KBM-7 (cell line): ENCODE data around the gene YY1AP1.
A peak's percentile ranks its signal among the peaks of the same experiment; 100 is the strongest.
"Not testable (repeated sequence)": the region's sequence is repeated elsewhere in the genome, so short reads cannot be mapped to it uniquely, and the experiment has no call there.

Source experiments
- DNase-seq: peaks from one replicate; pipeline ENCODE4 v3.0.0-alpha.2; 2015
- in situ Hi-C: fragments of 300-500 bp; cut with MboI; formaldehyde crosslinking; loops from 2 replicates; pipeline ENCODE4 v1.14.3; 2020; ENCODE audit warnings: low sequenced_read_pairs, low pct_unique_long_range_greater_than_20kb, mixed read lengths

Gene YY1AP1

GRCh38 chr1:155651861-155652661 is 36.5 kb downstream of the YY1AP1 start:
- no peak for DNase-seq

GRCh38 chr1:155650231-155650757 is 38.3 kb downstream of the YY1AP1 start:
- in situ Hi-C loops, result no loop called here
- DNase-seq, result no peak

More at GRCh38 chr1:155651861-155652661, 36.5 kb downstream of the YY1AP1 start:
- in situ Hi-C loops, result no loop called here

GRCh38 chr1:155649676-155650075 is 38.9 kb downstream of the YY1AP1 start:
- DNase-seq, result peak; percentile 57
- in situ Hi-C loops, result no loop called here

- peak; percentile 66 for DNase-seq
- in situ Hi-C loops, result no loop called here
Observed at GRCh38 chr1:155648207-155649147, 40.1 kb downstream of the YY1AP1 start.

- in situ Hi-C loops, result no loop called here
- peak; percentile 27 for DNase-seq
Observed at GRCh38 chr1:155646307-155646706, 42.3 kb downstream of the YY1AP1 start.

DNA sequence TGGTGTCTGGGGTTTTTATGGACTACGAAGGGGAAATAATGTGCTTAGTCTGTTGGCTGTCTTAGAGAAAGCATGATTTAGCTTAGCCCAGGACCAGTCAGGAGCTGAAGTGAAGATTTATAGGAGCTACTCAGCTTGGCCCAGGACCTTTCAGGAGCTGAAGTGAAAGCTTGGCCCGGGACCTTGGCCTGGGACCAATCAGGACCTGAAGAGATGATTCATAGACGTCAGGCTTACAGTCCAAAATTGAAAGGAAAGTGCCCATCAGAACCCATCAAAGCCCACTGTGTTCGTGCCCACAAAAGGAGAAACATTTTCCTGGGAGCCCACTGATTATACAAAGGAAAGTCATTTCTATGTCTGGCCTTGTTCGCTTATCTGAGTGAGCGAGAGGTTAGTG is 42.9 kb downstream of the YY1AP1 start:
- in situ Hi-C loops, result no loop called here
- DNase-seq, result no peak

GRCh38 chr1:155645034-155645598 is 43.5 kb downstream of the YY1AP1 start:
- no peak for DNase-seq
- in situ Hi-C loops, result no loop called here

- no peak for DNase-seq
- in situ Hi-C loops, result no loop called here
Observed at GRCh38 chr1:155643230-155643629, 45.3 kb downstream of the YY1AP1 start.

GRCh38 chr1:155642559-155643180 is 45.9 kb downstream of the YY1AP1 start:
- in situ Hi-C loops, DNase-seq: not testable (repeated sequence)

DNA sequence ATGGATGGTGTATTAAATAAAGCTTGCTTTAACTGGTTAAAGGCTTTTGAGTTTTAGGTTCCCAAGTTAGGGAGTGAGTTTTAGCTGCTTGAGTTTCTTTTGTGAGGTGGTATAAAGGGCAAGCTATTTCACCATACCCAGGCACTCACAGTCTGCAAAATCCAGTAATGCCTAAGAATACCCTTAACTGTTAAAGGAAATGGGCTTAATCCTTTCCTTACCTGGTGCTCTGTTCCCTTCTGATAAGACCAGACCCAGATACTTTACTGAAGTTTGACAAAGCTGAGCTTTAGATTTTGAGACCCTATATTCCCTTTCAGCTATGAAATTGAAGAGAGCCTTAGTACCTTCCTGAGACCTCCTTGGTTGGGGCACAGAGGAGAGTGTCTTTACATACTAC is 48.2 kb downstream of the YY1AP1 start:
- no peak for DNase-seq
- in situ Hi-C loops, result no loop called here

DNA sequence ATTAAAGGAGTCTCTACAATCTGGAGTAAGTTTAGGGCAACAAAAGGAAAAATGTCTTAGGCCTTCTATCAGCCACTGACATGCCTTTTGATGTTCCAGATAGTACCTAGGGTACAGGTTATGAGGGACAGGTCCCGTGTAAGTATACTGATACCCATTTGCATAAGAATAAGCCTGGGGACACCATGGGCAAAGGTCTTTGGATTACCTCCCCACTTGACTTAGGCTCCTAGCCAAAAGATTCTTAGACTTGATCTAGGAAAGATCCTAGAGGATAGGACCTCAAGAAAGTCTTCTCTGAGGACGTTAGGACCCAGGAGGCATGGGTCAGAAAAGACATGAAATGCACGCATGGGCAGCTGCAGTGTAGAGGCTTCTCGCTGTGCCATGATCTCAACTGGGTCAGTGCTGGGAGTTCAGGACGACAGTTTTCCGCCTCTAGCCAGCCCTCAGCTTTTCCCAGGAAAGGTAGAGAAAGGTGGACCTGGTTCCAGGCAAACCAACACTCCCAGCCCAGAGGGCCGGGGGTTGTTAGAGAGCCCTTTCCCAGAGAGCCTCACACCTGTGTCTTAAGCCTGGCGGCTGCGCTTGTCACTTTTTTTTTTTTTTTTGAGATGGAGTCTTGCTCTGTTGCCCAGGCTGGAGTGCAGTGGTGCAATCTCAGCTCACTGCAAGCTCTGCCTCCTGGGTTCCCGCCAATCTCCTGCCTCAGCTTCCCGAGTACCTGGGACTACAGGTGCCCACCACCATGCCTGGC is 52.0 kb downstream of the YY1AP1 start:
- DNase-seq, result no peak
- in situ Hi-C loops, result no loop called here

GRCh38 chr1:155626428-155626827 is 62.1 kb downstream of the YY1AP1 start:
- DNase-seq, in situ Hi-C loops: not testable (repeated sequence)

DNA sequence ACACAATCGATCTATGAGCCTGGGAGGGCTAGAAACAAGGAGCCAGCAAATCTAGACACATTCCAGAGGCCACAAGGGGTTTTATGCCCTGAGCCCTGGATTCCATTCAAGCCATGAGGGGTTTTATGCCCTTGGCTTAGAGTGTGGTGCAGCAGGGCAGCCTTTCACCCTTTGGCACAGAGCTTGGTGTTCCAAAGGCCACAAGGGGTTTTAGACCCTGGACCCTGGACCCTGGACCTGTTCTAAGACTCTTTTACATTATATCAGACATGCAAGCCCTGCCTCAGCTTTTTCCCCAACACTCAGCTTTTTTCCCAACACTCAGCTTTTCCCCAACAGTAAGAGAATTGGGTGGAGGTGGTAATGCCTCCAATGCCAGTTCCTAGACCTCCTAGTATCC is 65.2 kb downstream of the YY1AP1 start:
- in situ Hi-C loops, result no loop called here
- DNase-seq, result no peak

- in situ Hi-C loops, result no loop called here
- DNase-seq, result no peak
Observed at GRCh38 chr1:155622191-155622590, 66.4 kb downstream of the YY1AP1 start.

DNA sequence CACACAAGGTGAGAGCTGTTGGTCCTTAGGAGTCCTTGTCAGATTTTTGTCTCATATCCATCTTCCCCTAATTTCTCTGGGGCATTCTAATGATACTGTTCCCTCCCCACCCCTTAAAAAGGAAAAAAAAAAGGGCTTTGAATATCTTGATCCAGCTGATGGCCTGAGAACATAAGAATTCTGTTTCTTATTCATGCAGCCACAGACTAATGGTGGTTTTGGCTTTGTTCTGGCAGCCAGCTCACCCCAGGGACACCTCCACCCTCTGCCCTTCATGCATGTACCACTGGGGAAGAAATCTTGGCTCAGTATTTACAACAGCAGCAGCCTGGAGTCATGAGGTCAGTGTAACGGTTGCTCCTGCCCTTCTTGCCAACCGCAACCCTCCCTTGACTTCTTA is 75.3 kb downstream of the YY1AP1 start:
- in situ Hi-C loops, DNase-seq: not testable (repeated sequence)

GRCh38 chr1:155610257-155610647 is 78.3 kb downstream of the YY1AP1 start:
- DNase-seq, in situ Hi-C loops: not testable (repeated sequence)

GRCh38 chr1:155609515-155610256 is 78.9 kb downstream of the YY1AP1 start, which contains the start of gene MSTO1:
TSS of gene MSTO1 (plus strand) at chr1:155610218. CDS start at chr1:155610249, 31 bp downstream.
- in situ Hi-C loops, result no loop called here
- peak; percentile 98 for DNase-seq
